ENCODE data around the gene SLCO4C1. TPM values are rescaled to one million over a fixed set of nuclear protein-coding genes. Genes with fewer than 3 reads are reported as not detected.

Gene SLCO4C1
- total and polyA plus RNA-seq, 2 of the 13 experiments (the other 11 are each of a cell fraction or from before 2014, with no cell fraction given): 1.3 to 7.8 TPM

- CTCF ChIA-PET (ENCODE audit: low intra/inter-chr PET ratio, low total read pairs): no interaction called here
- H3K9ac ChIP-seq (ENCODE audit: insufficient read depth, low read depth, low read length): no peak overlapping the region
- no peak for TF ChIP-seq CSRNP2 (CRISPR knock-in tag; conservative IDR thresholded peaks at IDR 0.05; ENCODE audit: low read depth)
- TF ChIP-seq BCL6 (CRISPR knock-in tag; IDR thresholded peaks at IDR 0.05): peak; percentile 57
- TF ChIP-seq CEBPB (IDR thresholded peaks at IDR 0.05; ENCODE audit: borderline replicate concordance, low read depth, low read length): peak; percentile 62; the same call in 1 of the 2 replicates
- peak; percentile 19; the same call in 1 of the 2 replicates for TF ChIP-seq ZNF644 (CRISPR knock-in tag; IDR thresholded peaks at IDR 0.05; ENCODE audit: low read depth)
- TF ChIP-seq ATF4 (CRISPR knock-in tag; IDR thresholded peaks at IDR 0.05): peak in 1 of 2 experiments; percentile 39; a peak in 1 of 4 replicates
- peak; percentile 85; the same call in 1 of the 2 replicates for TF ChIP-seq TEF (CRISPR knock-in tag; IDR thresholded peaks at IDR 0.05)
- no peak for TF ChIP-seq RCOR2 (CRISPR knock-in tag; IDR thresholded peaks at IDR 0.05)
- TF ChIP-seq THRA (CRISPR knock-in tag; IDR thresholded peaks at IDR 0.05; ENCODE audit: borderline replicate concordance): peak; percentile 28; the same call in 1 of the 2 replicates
- TF ChIP-seq CEBPG (CRISPR knock-in tag; IDR thresholded peaks at IDR 0.05): peak; percentile 61
- H3K4me1 ChIP-seq (ENCODE audit: insufficient read depth, low read length): peaks cover 15% of the 10 kb centered on the region
- intact Hi-C loops (cut with micrococcal nuclease; ENCODE audit: unreplicated experiment) (no loop called here), in situ Hi-C loops (cut with HindIII; ENCODE audit: extremely low pct_ligation_motif_present, low pct_unique_long_range_greater_than_20kb) (no loop called here)
- H3K9me3 ChIP-seq (ENCODE audit: low read length): no peaks in the 10 kb centered on the region
- no peaks in the 10 kb centered on the region for H3K27me3 ChIP-seq (ENCODE audit: control insufficient read depth in 1 of 2, insufficient read depth in 2 of 2, low read length in 2 of 2)
- H3K4me3 ChIP-seq (replicated peaks in 1 of 3; ENCODE audit: insufficient read depth in 1 of 3, low read depth in 2 of 3, low read length in 3 of 3): no peak overlapping the region
- H3K4me2 ChIP-seq (ENCODE audit: low read depth, low read length): no peak overlapping the region
- no peaks in the 10 kb centered on the region for H3K36me3 ChIP-seq (replicated peaks in 1 of 2; ENCODE audit: control insufficient read depth in 1 of 2, insufficient read depth in 2 of 2, low read length in 2 of 2)
- POLR2A ChIA-PET: no interaction called here
- no peak for ATAC-seq
- FAIRE-seq: no peak
- H3K27ac ChIP-seq (ENCODE audit: extremely low read length, insufficient read depth, low read length): no peak overlapping the region
- peak; percentile 16 for DNase-seq (ENCODE audit: low spot score)
- 45% methylated on average over 1 of the region's 1 CpG for WGBS (ENCODE audit: low lambda C conversion rate)
- no TSS peak for BruUV-seq (replicated peaks)
- no peaks in the 10 kb centered on the region for H4K20me1 ChIP-seq (ENCODE audit: insufficient read depth, low read length)
- no peaks in the 10 kb centered on the region for H3K79me2 ChIP-seq (ENCODE audit: insufficient read depth, low read length)
- no peak overlapping the region for H2AFZ ChIP-seq (ENCODE audit: low read length)
Measured at GRCh38 chr5:102211165-102211564, 84.9 kb downstream of the SLCO4C1 start.
